ENCODE measurements around the gene TLL2. TPM values are rescaled to one million over a fixed set of nuclear protein-coding genes. Genes with fewer than 3 reads are reported as not detected.

Gene TLL2
- total RNA-seq, 4 donors from 2014 or later, result 0.40 to 0.62 TPM; not detected in 2

- no peak for DNase-seq
- Histone ChIP-seq H3K9me3 (peaks cover 0 to 6% (median 6%) of the 10 kb centered on the region in 3 donors), H3K27me3 (peaks cover 0 to 22% (median 0%) of the 10 kb centered on the region in 4 donors), H3K4me3 (no peak overlapping the region), H3K27ac (no peak overlapping the region), H3K36me3 (no peaks in the 10 kb centered on the region), H3K4me1 (no peaks in the 10 kb centered on the region)
- TF ChIP-seq CTCF (IDR thresholded peaks at IDR 0.05) (no peak), POLR2A (IDR thresholded peaks at IDR 0.05) (no peak)
- 71 to 86% methylated on average over 1 of the region's 1 CpG for WGBS, 2 donors
- intact Hi-C loops (cut with DNase I), result no loop called here
These were observed 167.4 kb downstream of the TLL2 start for GRCh38 chr10:96346295-96346694.

GRCh38 chr10:96345222-96345621, 168.5 kb downstream of the TLL2 start:
- Histone ChIP-seq H3K4me3 (no peak overlapping the region), H3K27me3 (peaks cover 0 to 22% (median 0%) of the 10 kb centered on the region in 4 donors), H3K36me3 (no peaks in the 10 kb centered on the region), H3K4me1 (no peaks in the 10 kb centered on the region), H3K27ac (no peak overlapping the region), H3K9me3 (peaks cover 0 to 6% (median 6%) of the 10 kb centered on the region in 3 donors)
- DNase-seq, result no peak
- intact Hi-C loops (cut with DNase I), result no loop called here
- TF ChIP-seq POLR2A (IDR thresholded peaks at IDR 0.05) (no peak), CTCF (IDR thresholded peaks at IDR 0.05) (no peak)
- WGBS, 2 donors, result 32 to 44% methylated on average over 2 of the region's 2 CpGs

GRCh38 chr10:96344178-96344577, 169.5 kb downstream of the TLL2 start:
- no peak for TF ChIP-seq POLR2A (IDR thresholded peaks at IDR 0.05)
- no peak for TF ChIP-seq CTCF (IDR thresholded peaks at IDR 0.05)
- intact Hi-C loops (cut with DNase I), result no loop called here
- 78 to 100% methylated on average over 3 to 4 of the region's 4 CpGs for WGBS, 2 donors
- Histone ChIP-seq H3K4me1 (no peaks in the 10 kb centered on the region), H3K27me3 (peaks cover 0 to 22% (median 0%) of the 10 kb centered on the region in 4 donors), H3K27ac (no peak overlapping the region), H3K36me3 (no peaks in the 10 kb centered on the region), H3K9me3 (peaks cover 0 to 6% (median 6%) of the 10 kb centered on the region in 3 donors), H3K4me3 (no peak overlapping the region)
- DNase-seq, result no peak

GRCh38 chr10:96342402-96342801, 171.3 kb downstream of the TLL2 start:
- intact Hi-C loops (cut with DNase I), result no loop called here
- WGBS, 2 donors, result 73 to 79% methylated on average over 4 of the region's 4 CpGs

More at GRCh38 chr10:96342402-96342801, 171.3 kb downstream of the TLL2 start:
- peaks cover 0 to 22% (median 0%) of the 10 kb centered on the region in 4 donors for H3K27me3 ChIP-seq
- H3K4me3 ChIP-seq, result no peak overlapping the region
- no peaks in the 10 kb centered on the region for H3K36me3 ChIP-seq
- TF ChIP-seq CTCF (IDR thresholded peaks at IDR 0.05), result no peak
- no peak for TF ChIP-seq POLR2A (IDR thresholded peaks at IDR 0.05)
- H3K4me1 ChIP-seq, result no peaks in the 10 kb centered on the region
- H3K9me3 ChIP-seq, result peaks cover 0 to 6% (median 6%) of the 10 kb centered on the region in 3 donors
- no peak overlapping the region for H3K27ac ChIP-seq
- no peak for DNase-seq

Measured in esophagus squamous epithelium (tissue), 5 donors.